Endothelial cell of umbilical vein (primary cell): ENCODE data around the gene CDK19. TPM values are rescaled to one million over a fixed set of nuclear protein-coding genes. Genes with fewer than 3 reads are reported as not detected.

ENCODE experiments used
- BruUV-seq: library from RNA; stranded (reverse); fragments of 400-500 nt; replicated peaks from 2 replicates; lab custom pipeline; 2021; lab: Mats Ljungman, UMichigan
- CTCF ChIA-PET: fragments of 300-600, 350-600 bp; sonication (Branson Sonifier 250); formaldehyde crosslinking; loops from one replicate; lab custom pipeline; 2021; ENCODE audit warnings: antibody characterized with exemption, inconsistent platforms; lab: Charles Lee
- POLR2A ChIA-PET: fragments of 300-600, 350-600 bp; sonication (Branson Sonifier 250); formaldehyde crosslinking; loops from one replicate; lab custom pipeline; 2021; ENCODE audit warnings: antibody characterized with exemption, inconsistent platforms; lab: Charles Lee
- DNase-seq: peaks from one replicate; pipeline ENCODE4 v3.0.0-alpha.2; 2011; ENCODE audit warnings: low read depth, low spot score
- FAIRE-seq: peaks from 2 replicates; lab custom pipeline; 2011; peaks lifted over from hg19 to GRCh38; lab: Jason Lieb, UNC
- H2AFZ ChIP-seq: 2 replicates; pipeline ENCODE4 v1.6.0; 2012; ENCODE audit warnings: low read depth, low read length, control low read depth, inconsistent platforms
- H3K27ac ChIP-seq: 2 replicates; pipeline ENCODE4 v1.5.1; 2011; ENCODE audit warnings: low read depth, mild to moderate bottlenecking, control low read depth, low read length, moderate library complexity; ENCODE audit not compliant: insufficient read depth
- H3K27me3 ChIP-seq, 2 experiments: 2 replicates each; pipeline versions ENCODE4 v1.6.0 to v1.6.1; 2011; ENCODE audit warnings: low read length in 2 of 2, mixed read lengths in 1 of 2; ENCODE audit not compliant: control insufficient read depth in 2 of 2, insufficient read depth in 2 of 2
- H3K36me3 ChIP-seq, 2 experiments: 2 replicates in 1 of 2; 3 replicates in 1 of 2; pipeline ENCODE4 v1.5.1; 2011; ENCODE audit warnings: low read length in 2 of 2, mild to moderate bottlenecking in 1 of 2, moderate library complexity in 1 of 2; ENCODE audit not compliant: control insufficient read depth in 2 of 2, insufficient read depth in 2 of 2; ENCODE audit errors: extremely low read depth in 1 of 2
- H3K4me1 ChIP-seq: 3 replicates; pipeline ENCODE4 v1.5.1; 2011; ENCODE audit warnings: mild to moderate bottlenecking, low read length; ENCODE audit not compliant: control insufficient read depth, insufficient read depth; ENCODE audit errors: extremely low read depth
- H3K4me2 ChIP-seq: 2 replicates; pipeline ENCODE4 v1.6.1; 2011; ENCODE audit warnings: low read length, control low read depth, mixed read lengths; ENCODE audit not compliant: insufficient read depth
- H3K4me3 ChIP-seq, 3 experiments: fragments of 200-600 bp in 1 of 3; sonication (generic), shearing (Covaris generic) in 1 of 3; replicated peaks in 1 of 3; 2 replicates each; pipeline ENCODE4 v1.5.1; 2011 to 2016; ENCODE audit warnings: control low read depth in 3 of 3, low read length in 3 of 3, mild to moderate bottlenecking in 2 of 3, inconsistent platforms in 1 of 3, low read depth in 1 of 3, moderate library complexity in 1 of 3; ENCODE audit not compliant: insufficient read depth in 1 of 3
- H3K79me2 ChIP-seq: 2 replicates; pipeline ENCODE4 v1.6.0; 2012; ENCODE audit warnings: low read length, inconsistent platforms; ENCODE audit not compliant: control insufficient read depth, insufficient read depth
- H3K9ac ChIP-seq: replicated peaks from 2 replicates; pipeline ENCODE3; 2011; ENCODE audit warnings: low read length, control low read depth; ENCODE audit not compliant: insufficient read depth; ENCODE audit errors: extremely low read depth
- H3K9me1 ChIP-seq: replicated peaks from 3 replicates; pipeline ENCODE4 v1.6.0; 2011; ENCODE audit warnings: mild to moderate bottlenecking, low read length; ENCODE audit not compliant: control insufficient read depth, insufficient read depth; ENCODE audit errors: extremely low read depth
- H3K9me3 ChIP-seq: replicated peaks from 2 replicates; pipeline ENCODE4 v1.5.1; 2012; ENCODE audit warnings: low read length, inconsistent platforms; ENCODE audit not compliant: control insufficient read depth, insufficient read depth
- H4K20me1 ChIP-seq: replicated peaks from 2 replicates; pipeline ENCODE3; 2011; ENCODE audit warnings: mild to moderate bottlenecking, low read length; ENCODE audit not compliant: control insufficient read depth, insufficient read depth; ENCODE audit errors: extremely low read depth
- CTCF ChIP-seq, 2 donors: IDR thresholded peaks; 1 replicate in 1 of 2; 2 replicates in 1 of 2; pipeline ENCODE4 v1.5.1; 2011; ENCODE audit warnings: low read length in 2 of 2, mild to moderate bottlenecking in 2 of 2, moderate library complexity in 2 of 2, control low read depth in 1 of 2, inconsistent platforms in 1 of 2, low read depth in 1 of 2; ENCODE audit not compliant: insufficient read depth in 1 of 2; ENCODE audit errors: extremely low read depth in 1 of 2
- EZH2 ChIP-seq: IDR thresholded peaks from 2 replicates; pipeline ENCODE4 v1.6.1; 2012; ENCODE audit warnings: borderline replicate concordance, low read depth, mild to moderate bottlenecking, moderate library complexity, low read length, inconsistent platforms; ENCODE audit not compliant: severe bottlenecking
- FOS ChIP-seq: IDR thresholded peaks from 2 replicates; pipeline ENCODE4 v1.6.1; 2011; ENCODE audit warnings: mild to moderate bottlenecking, low read length, moderate library complexity, borderline replicate concordance; ENCODE audit not compliant: insufficient read depth
- GATA2 ChIP-seq: IDR thresholded peaks from 2 replicates; pipeline ENCODE4 v1.7.0; 2011; ENCODE audit warnings: low read depth, mild to moderate bottlenecking, moderate library complexity, mixed read lengths, low read length; ENCODE audit not compliant: insufficient read length, insufficient read depth
- JUN ChIP-seq: IDR thresholded peaks from 2 replicates; pipeline ENCODE4 v1.6.1; 2011; ENCODE audit warnings: borderline replicate concordance, low read depth; ENCODE audit not compliant: insufficient read length, insufficient read depth
- MAX ChIP-seq: IDR thresholded peaks from 2 replicates; pipeline ENCODE4 v1.6.1; 2011; ENCODE audit not compliant: insufficient read depth, insufficient read length
- MYC ChIP-seq: IDR thresholded peaks from one replicate; pipeline ENCODE4 v1.6.1; 2011; ENCODE audit warnings: mild to moderate bottlenecking, low read depth, low read length
- POLR2A ChIP-seq: IDR thresholded peaks from 2 replicates; pipeline ENCODE4 v1.6.1; 2012; ENCODE audit warnings: low read depth, mild to moderate bottlenecking, control low read depth, low read length
- POLR2AphosphoS5 ChIP-seq: IDR thresholded peaks from 2 replicates; pipeline ENCODE4 v1.6.1; 2012; ENCODE audit warnings: low read depth, mild to moderate bottlenecking, control low read depth, low read length, moderate library complexity; ENCODE audit not compliant: insufficient read depth
- dilution Hi-C: fragments of 300-500 bp; cut with MboI; formaldehyde crosslinking; loops from one replicate; pipeline ENCODE4 v1.15.0; 2019; ENCODE audit warnings: low sequenced_read_pairs; ENCODE audit not compliant: extremely low pct_ligation_motif_present
- intact Hi-C: fragments of 100-400 bp; cut with micrococcal nuclease; formaldehyde crosslinking; loops from one replicate; pipeline ENCODE4 v1.10.0; 2022
- polyA plus RNA-seq, 4 experiments: library from polyadenylated mRNA; depleted of rRNA in 3 of 4; stranded (reverse) in 3 of 4; unstranded in 1 of 4; fragments of >200 nt; gene quantifications; 2 replicates each; pipeline versions ENCODE4 v1.2.1 to v1.2.3, GENCODE V29; 2011 to 2012; ENCODE audit warnings: missing spikeins in 1 of 4
- total RNA-seq: library from RNA; stranded (reverse); gene quantifications from 2 replicates; pipeline ENCODE4 v1.2.3, GENCODE V29; 2021

CDK19 gene
- total and polyA plus RNA-seq, 2 donors (not counting 3 experiments of a cell fraction or from before 2014, with no cell fraction given) = 4.6 to 12.1 TPM

GRCh38 chr6:110683241-110683640 is 132.0 kb downstream of the CDK19 start:
- no peak for DNase-seq
- Histone ChIP-seq H3K4me3 (no peak overlapping the region), H3K4me2 (no peak overlapping the region), H3K4me1 (peaks cover 9% of the 10 kb centered on the region), H3K27ac (no peak overlapping the region), H3K9ac (no peak overlapping the region), H3K27me3 (peaks cover 0 to 1% of the 10 kb centered on the region in 2 experiments), H3K9me3 (no peaks in the 10 kb centered on the region), H4K20me1 (no peaks in the 10 kb centered on the region), H3K79me2 (no peaks in the 10 kb centered on the region), H3K9me1 (no peaks in the 10 kb centered on the region), H3K36me3 (no peaks in the 10 kb centered on the region), H2AFZ (no peak overlapping the region)
- ChIA-PET POLR2A (interaction anchor here (0.6 to 1.9 kb wide), 4 partner anchors 191 to 376 kb away, joined by 3 to 19 read pairs (median 4); partner anchors contain the start of gene AMD1), CTCF (interaction anchor here (0.7 to 3.3 kb wide), 22 partner anchors 8 to 527 kb away, joined by 3 to 37 read pairs (median 8); partner anchors contain the start of gene AMD1)
- dilution Hi-C loops (no loop called here), intact Hi-C loops (loop anchor here (5.0 kb wide), 1 partner anchor 226 kb away; no protein-coding TSS in a partner anchor)
- no TSS peak for BruUV-seq
- no peak for FAIRE-seq
- TF ChIP-seq EZH2 (no peak), JUN (no peak), CTCF (IDR thresholded peaks at IDR 0.05; ENCODE audit: extremely low read depth in 1 of 2, insufficient read depth in 1 of 2, low read depth in 1 of 2, low read length in 2 of 2) (no peak), GATA2 (no peak), POLR2AphosphoS5 (no peak), MAX (no peak), FOS (no peak), MYC (no peak), POLR2A (no peak)
